WTC11 (cell line): Measurements from ENCODE around the gene PTPN7. TPM values are rescaled to one million over a fixed set of nuclear protein-coding genes. Genes with fewer than 3 reads are reported as not detected.
A peak's percentile ranks its signal among the peaks of the same experiment; 100 is the strongest.

Source experiments
- ATAC-seq: fragments of 200-7000 bp; cut with Tn5 transposase; 2 replicates; pipeline ENCODE4 v1.10.0; 2021; ENCODE audit warnings: mild to moderate bottlenecking, moderate library complexity
- CTCF ChIA-PET: fragments of 300-600 bp; sonication (Branson Sonifier 250); formaldehyde crosslinking; loops from one replicate; lab custom pipeline; 2021; ENCODE audit warnings: antibody characterized with exemption; lab: Charles Lee
- POLR2A ChIA-PET: fragments of 350-600 bp; sonication (Branson Sonifier 250); formaldehyde crosslinking; loops from one replicate; lab custom pipeline; 2021; ENCODE audit warnings: antibody characterized with exemption; lab: Charles Lee
- DNase-seq: peaks from one replicate; pipeline ENCODE4 v3.0.0; 2021; ENCODE audit warnings: low spot score
- H3K27ac Mint-ChIP-seq: 2 replicates; pipeline ENCODE4 v1.8.0; 2021; ENCODE audit warnings: mixed read lengths
- H3K27me3 Mint-ChIP-seq: 2 replicates; pipeline ENCODE4 v1.8.0; 2021; ENCODE audit warnings: low read depth, mild to moderate bottlenecking, moderate library complexity, mixed read lengths
- H3K36me3 Mint-ChIP-seq: 2 replicates; pipeline ENCODE4 v1.8.0; 2021; ENCODE audit warnings: mixed read lengths
- H3K4me1 Mint-ChIP-seq: 2 replicates; pipeline ENCODE4 v1.8.0; 2022; ENCODE audit warnings: mixed read lengths
- H3K4me3 Mint-ChIP-seq: 2 replicates; pipeline ENCODE4 v1.8.0; 2021; ENCODE audit warnings: mild to moderate bottlenecking, moderate library complexity, mixed read lengths
- H3K9me3 Mint-ChIP-seq: 2 replicates; pipeline ENCODE4 v1.8.0; 2021; ENCODE audit warnings: mixed read lengths
- GRHL2 ChIP-seq: fragments of 250-450 bp; sonication (Bioruptor Pico); IDR thresholded peaks from 2 replicates; pipeline ENCODE4 v1.8.0; 2022; ENCODE audit warnings: mild to moderate bottlenecking, moderate library complexity; ENCODE audit not compliant: insufficient replicate concordance, severe bottlenecking
- JUN ChIP-seq: sonication (generic); formaldehyde crosslinking; IDR thresholded peaks from 2 replicates; pipeline ENCODE4 v1.8.0; 2023; ENCODE audit warnings: mild to moderate bottlenecking, missing genetic modification reagents
- MYBL2 ChIP-seq: sonication (generic); formaldehyde crosslinking; IDR thresholded peaks from 2 replicates; pipeline ENCODE4 v1.8.1; 2023; ENCODE audit warnings: mild to moderate bottlenecking, moderate library complexity, missing genetic modification reagents
- NFATC4 ChIP-seq: fragments of 250-450 bp; sonication (Bioruptor Pico); IDR thresholded peaks from 2 replicates; pipeline ENCODE4 v1.9.0; 2021; ENCODE audit warnings: mild to moderate bottlenecking
- NR2C2 ChIP-seq: sonication (generic); formaldehyde crosslinking; IDR thresholded peaks from 2 replicates; pipeline ENCODE4 v1.8.0; 2022; ENCODE audit warnings: mild to moderate bottlenecking, missing genetic modification reagents
- OVOL2 ChIP-seq: fragments of 250-450 bp; sonication (Bioruptor Pico); IDR thresholded peaks from 2 replicates; pipeline ENCODE4 v1.9.0; 2021; ENCODE audit warnings: mild to moderate bottlenecking, borderline replicate concordance
- PRRX2 ChIP-seq: fragments of 250-450 bp; sonication (Bioruptor Pico); IDR thresholded peaks from 2 replicates; pipeline ENCODE4 v1.8.0; 2021; ENCODE audit warnings: mild to moderate bottlenecking
- RORB ChIP-seq: fragments of 250-450 bp; sonication (Bioruptor Pico); IDR thresholded peaks from 2 replicates; pipeline ENCODE4 v1.9.0; 2021; ENCODE audit warnings: mild to moderate bottlenecking
- SMAD3 ChIP-seq: sonication (generic); formaldehyde crosslinking; IDR thresholded peaks from 2 replicates; pipeline ENCODE4 v1.8.0; 2022; ENCODE audit warnings: missing genetic modification reagents, mild to moderate bottlenecking, borderline replicate concordance
- TCF7 ChIP-seq: sonication (generic); formaldehyde crosslinking; IDR thresholded peaks from 2 replicates; pipeline ENCODE4 v1.8.0; 2022; ENCODE audit warnings: mild to moderate bottlenecking, low read depth, missing genetic modification reagents, moderate library complexity
- TP53 ChIP-seq: sonication (generic); formaldehyde crosslinking; IDR thresholded peaks from 2 replicates; pipeline ENCODE4 v1.8.1; 2023; ENCODE audit warnings: mild to moderate bottlenecking, missing genetic modification reagents
- ZNF219 ChIP-seq: sonication (generic); formaldehyde crosslinking; IDR thresholded peaks from 2 replicates; pipeline ENCODE4 v1.8.0; 2023; ENCODE audit warnings: missing genetic modification reagents, mild to moderate bottlenecking, borderline replicate concordance
- ZNF423 ChIP-seq: fragments of 250-450 bp; sonication (Bioruptor Pico); IDR thresholded peaks from 2 replicates; pipeline ENCODE4 v2.1.2; 2022; ENCODE audit warnings: mild to moderate bottlenecking, moderate library complexity
- total RNA-seq: library from RNA; stranded (reverse); gene quantifications from 3 replicates; pipeline ENCODE4 v1.2.3, GENCODE V29; 2021
- TF ChIP-seq, protein P1 (sequence below): sonication (generic); formaldehyde crosslinking; IDR thresholded peaks from 2 replicates; pipeline ENCODE4 v1.8.0; 2023; ENCODE audit warnings: mild to moderate bottlenecking, missing genetic modification reagents
- TF ChIP-seq, protein P2 (sequence below): sonication (generic); formaldehyde crosslinking; IDR thresholded peaks from 2 replicates; pipeline ENCODE4 v1.8.0; 2023; ENCODE audit warnings: missing genetic modification reagents
- TF ChIP-seq, protein P3 (sequence below): sonication (generic); formaldehyde crosslinking; IDR thresholded peaks from 2 replicates; pipeline ENCODE4 v1.8.1; 2023; ENCODE audit warnings: mild to moderate bottlenecking, moderate library complexity, missing genetic modification reagents
- TF ChIP-seq, protein P4 (sequence below): sonication (generic); formaldehyde crosslinking; IDR thresholded peaks from 2 replicates; pipeline ENCODE4 v1.8.1; 2022; ENCODE audit warnings: mild to moderate bottlenecking, moderate library complexity, missing genetic modification reagents
- TF ChIP-seq, protein P5 (sequence below): fragments of 250-450 bp; sonication (Bioruptor Pico); IDR thresholded peaks from 2 replicates; pipeline ENCODE4 v1.9.0; 2021; ENCODE audit warnings: mild to moderate bottlenecking
- TF ChIP-seq, protein P6 (sequence below): sonication (generic); formaldehyde crosslinking; IDR thresholded peaks from 2 replicates; pipeline ENCODE4 v1.8.0; 2022; ENCODE audit warnings: mild to moderate bottlenecking, missing genetic modification reagents
- TF ChIP-seq, protein P7 (sequence below): sonication (generic); formaldehyde crosslinking; IDR thresholded peaks from 2 replicates; pipeline ENCODE4 v1.8.0; 2022; ENCODE audit warnings: mild to moderate bottlenecking, missing genetic modification reagents

Gene PTPN7
- total RNA-seq, 1 experiment from 2014 or later: 0.98 TPM

DNA sequence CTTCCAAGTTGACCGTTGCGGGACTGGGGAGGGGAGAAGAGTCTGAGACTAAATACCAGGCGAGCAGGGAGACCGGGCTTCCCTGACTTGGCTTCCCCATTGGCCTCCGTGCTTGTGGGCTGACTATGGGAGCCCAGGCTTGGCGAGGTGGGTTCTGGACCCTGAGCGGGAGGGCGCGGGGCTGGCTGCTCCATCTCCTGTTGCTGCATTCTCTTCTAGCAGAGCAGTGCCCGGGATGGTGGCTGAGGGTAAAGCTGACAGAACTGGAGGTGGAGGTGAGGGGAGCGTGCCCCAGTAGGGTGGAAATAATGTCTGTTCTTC is 33.9 kb upstream of the PTPN7 start:
- peaks cover 3% of the 10 kb centered on the region for H3K4me1 Mint-ChIP-seq
- DNase-seq (no peak), ATAC-seq (no peak; the same call in 1 of the 2 replicates)
- TF ChIP-seq RORB (CRISPR knock-in tag): no peak
- H3K27me3 Mint-ChIP-seq: peaks cover 38% of the 10 kb centered on the region
- POLR2A ChIA-PET: no interaction called here
- no peaks in the 10 kb centered on the region for H3K36me3 Mint-ChIP-seq
- H3K27ac Mint-ChIP-seq: no peak overlapping the region
- peak overlapping the region; percentile 55 for H3K4me3 Mint-ChIP-seq
- CTCF ChIA-PET: interaction anchor here (1.0 to 5.0 kb wide), 17 partner anchors 9 to 525 kb away, joined by 3 to 52 read pairs (median 11); no protein-coding TSS in a partner anchor
- no peaks in the 10 kb centered on the region for H3K9me3 Mint-ChIP-seq

DNA sequence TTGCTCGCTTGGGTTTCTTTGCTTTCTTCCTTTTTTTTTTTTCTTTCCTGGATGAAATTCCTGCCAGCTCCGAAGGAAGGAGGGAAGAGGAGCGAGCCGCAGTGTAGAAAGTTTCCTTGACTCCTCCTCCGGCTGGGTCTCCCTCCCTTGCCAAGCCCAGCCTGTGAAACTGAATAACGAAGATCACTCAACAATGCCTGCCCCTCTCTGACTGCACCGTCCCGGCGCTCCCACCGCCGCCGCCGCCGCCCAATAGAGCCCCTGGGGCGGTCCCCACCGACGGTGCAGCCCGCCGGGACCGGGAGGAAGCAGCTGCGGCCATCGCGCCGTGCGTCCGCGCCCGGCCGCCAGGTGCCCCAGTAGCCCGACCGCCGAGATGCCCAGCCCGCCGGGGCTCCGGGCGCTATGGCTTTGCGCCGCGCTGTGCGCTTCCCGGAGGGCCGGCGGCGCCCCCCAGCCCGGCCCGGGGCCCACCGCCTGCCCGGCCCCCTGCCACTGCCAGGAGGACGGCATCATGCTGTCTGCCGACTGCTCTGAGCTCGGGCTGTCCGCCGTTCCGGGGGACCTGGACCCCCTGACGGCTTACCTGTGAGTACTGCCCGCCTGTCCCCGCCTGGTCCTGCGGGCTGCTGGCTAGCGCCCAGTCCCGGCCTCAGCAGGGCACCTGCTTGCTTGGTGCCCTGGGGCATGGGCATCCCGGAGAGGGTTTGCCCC is 33.4 kb upstream of the PTPN7 start, which contains the start of gene LGR6:
Gene LGR6, plus strand, starts transcription at position 186 of the 714 bp plus-strand sequence. Its CDS starts 191 bp downstream, at position 377.
- ChIA-PET POLR2A (interaction anchor here (0.7 kb wide), 1 partner anchor 14 kb away, joined by 3 read pairs; no protein-coding TSS in a partner anchor), CTCF (interaction anchor here (0.8 to 5.0 kb wide), 33 partner anchors 9 to 526 kb away, joined by 3 to 52 read pairs (median 7); partner anchors contain the start of gene PPP1R12B)
- Mint-ChIP-seq H3K27ac (no peak within 1 kb of the TSS), H3K9me3 (no peaks in the 10 kb centered on the region), H3K4me3 (peak within 1 kb of the TSS; percentile 77), H3K36me3 (no peaks in the 10 kb centered on the region), H3K27me3 (peaks cover 38% of the 10 kb centered on the region), H3K4me1 (peaks cover 3% of the 10 kb centered on the region)
- TF ChIP-seq ZNF423 (CRISPR knock-in tag) (peak; percentile 50; the same call in 1 of the 2 replicates), ZNF219 (CRISPR knock-in tag) (no peak), NFATC4 (CRISPR knock-in tag) (no peak), TP53 (CRISPR knock-in tag) (no peak), NR2C2 (no peak), MYBL2 (CRISPR knock-in tag) (no peak)
- TF ChIP-seq, protein P1, sequence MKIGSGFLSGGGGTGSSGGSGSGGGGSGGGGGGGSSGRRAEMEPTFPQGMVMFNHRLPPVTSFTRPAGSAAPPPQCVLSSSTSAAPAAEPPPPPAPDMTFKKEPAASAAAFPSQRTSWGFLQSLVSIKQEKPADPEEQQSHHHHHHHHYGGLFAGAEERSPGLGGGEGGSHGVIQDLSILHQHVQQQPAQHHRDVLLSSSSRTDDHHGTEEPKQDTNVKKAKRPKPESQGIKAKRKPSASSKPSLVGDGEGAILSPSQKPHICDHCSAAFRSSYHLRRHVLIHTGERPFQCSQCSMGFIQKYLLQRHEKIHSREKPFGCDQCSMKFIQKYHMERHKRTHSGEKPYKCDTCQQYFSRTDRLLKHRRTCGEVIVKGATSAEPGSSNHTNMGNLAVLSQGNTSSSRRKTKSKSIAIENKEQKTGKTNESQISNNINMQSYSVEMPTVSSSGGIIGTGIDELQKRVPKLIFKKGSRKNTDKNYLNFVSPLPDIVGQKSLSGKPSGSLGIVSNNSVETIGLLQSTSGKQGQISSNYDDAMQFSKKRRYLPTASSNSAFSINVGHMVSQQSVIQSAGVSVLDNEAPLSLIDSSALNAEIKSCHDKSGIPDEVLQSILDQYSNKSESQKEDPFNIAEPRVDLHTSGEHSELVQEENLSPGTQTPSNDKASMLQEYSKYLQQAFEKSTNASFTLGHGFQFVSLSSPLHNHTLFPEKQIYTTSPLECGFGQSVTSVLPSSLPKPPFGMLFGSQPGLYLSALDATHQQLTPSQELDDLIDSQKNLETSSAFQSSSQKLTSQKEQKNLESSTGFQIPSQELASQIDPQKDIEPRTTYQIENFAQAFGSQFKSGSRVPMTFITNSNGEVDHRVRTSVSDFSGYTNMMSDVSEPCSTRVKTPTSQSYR: no peak
- TF ChIP-seq, protein P2, sequence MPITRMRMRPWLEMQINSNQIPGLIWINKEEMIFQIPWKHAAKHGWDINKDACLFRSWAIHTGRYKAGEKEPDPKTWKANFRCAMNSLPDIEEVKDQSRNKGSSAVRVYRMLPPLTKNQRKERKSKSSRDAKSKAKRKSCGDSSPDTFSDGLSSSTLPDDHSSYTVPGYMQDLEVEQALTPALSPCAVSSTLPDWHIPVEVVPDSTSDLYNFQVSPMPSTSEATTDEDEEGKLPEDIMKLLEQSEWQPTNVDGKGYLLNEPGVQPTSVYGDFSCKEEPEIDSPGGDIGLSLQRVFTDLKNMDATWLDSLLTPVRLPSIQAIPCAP (CRISPR knock-in tag): no peak
- DNase-seq (peak; percentile 47), ATAC-seq (peak; percentile 19)

DNA sequence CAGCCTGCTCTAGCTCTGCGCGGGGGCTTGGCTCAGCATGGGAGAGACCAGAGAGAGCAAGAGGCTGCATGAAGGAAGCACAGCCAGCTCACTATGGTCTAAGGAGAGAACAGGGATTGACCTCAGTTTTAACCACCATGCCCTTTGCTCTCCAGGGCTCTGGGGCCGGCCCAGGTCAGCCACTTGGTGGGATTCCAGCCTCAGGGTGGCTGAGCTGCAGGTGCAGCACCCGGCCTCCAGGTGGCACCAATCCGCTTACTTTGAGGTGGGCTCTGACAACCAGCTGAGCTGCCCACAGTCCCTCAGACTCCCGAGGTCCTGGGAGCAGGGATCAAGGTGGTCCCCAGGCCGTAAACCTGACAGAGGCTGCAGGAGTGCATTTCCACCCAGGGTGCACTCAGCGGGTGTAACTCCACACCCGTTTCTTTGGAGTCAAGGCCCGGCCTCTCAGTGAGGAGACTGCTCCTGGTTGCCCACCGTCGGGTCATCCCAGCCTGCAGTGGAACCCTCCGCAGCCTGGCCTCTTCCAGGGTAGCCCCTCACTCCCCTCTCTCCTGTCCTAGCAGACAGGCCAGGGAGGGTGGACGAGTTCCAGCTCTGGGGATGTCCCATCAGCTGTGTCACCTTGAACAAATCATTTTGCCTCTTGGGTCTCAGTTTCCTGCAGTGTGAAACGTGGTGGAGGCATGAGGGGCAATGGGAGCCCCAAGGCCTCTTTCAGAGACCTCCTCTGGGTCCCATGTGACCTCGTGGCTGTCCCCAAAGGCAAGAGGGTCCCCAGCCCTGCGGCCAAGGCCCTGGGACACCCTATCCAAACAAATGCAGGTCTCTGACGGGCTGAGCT is 32.6 kb upstream of the PTPN7 start:
- H3K27me3 Mint-ChIP-seq: peaks cover 38% of the 10 kb centered on the region
- DNase-seq (peak; percentile 89), ATAC-seq (peak; percentile 68)
- H3K9me3 Mint-ChIP-seq: no peaks in the 10 kb centered on the region
- ChIA-PET POLR2A (interaction anchor here (0.7 kb wide), 1 partner anchor 14 kb away, joined by 3 read pairs; no protein-coding TSS in a partner anchor), CTCF (interaction anchor here (0.6 to 5.0 kb wide), 50 partner anchors 8 to 526 kb away, joined by 3 to 52 read pairs (median 5); partner anchors contain the start of genes PPP1R12B, PTPN7 and UBE2T)
- H3K36me3 Mint-ChIP-seq: no peaks in the 10 kb centered on the region
- H3K4me1 Mint-ChIP-seq: peaks cover 3% of the 10 kb centered on the region
- H3K27ac Mint-ChIP-seq: no peak overlapping the region
- H3K4me3 Mint-ChIP-seq: peak overlapping the region; percentile 77
- no peak for TF ChIP-seq OVOL2 (CRISPR knock-in tag)
- no peak for TF ChIP-seq GRHL2
- TF ChIP-seq, protein P3, sequence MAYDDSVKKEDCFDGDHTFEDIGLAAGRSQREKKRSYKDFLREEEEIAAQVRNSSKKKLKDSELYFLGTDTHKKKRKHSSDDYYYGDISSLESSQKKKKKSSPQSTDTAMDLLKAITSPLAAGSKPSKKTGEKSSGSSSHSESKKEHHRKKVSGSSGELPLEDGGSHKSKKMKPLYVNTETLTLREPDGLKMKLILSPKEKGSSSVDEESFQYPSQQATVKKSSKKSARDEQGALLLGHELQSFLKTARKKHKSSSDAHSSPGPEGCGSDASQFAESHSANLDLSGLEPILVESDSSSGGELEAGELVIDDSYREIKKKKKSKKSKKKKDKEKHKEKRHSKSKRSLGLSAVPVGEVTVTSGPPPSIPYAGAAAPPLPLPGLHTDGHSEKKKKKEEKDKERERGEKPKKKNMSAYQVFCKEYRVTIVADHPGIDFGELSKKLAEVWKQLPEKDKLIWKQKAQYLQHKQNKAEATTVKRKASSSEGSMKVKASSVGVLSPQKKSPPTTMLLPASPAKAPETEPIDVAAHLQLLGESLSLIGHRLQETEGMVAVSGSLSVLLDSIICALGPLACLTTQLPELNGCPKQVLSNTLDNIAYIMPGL: peak; percentile 33; the same call in 1 of the 2 replicates
- TF ChIP-seq, protein P4, sequence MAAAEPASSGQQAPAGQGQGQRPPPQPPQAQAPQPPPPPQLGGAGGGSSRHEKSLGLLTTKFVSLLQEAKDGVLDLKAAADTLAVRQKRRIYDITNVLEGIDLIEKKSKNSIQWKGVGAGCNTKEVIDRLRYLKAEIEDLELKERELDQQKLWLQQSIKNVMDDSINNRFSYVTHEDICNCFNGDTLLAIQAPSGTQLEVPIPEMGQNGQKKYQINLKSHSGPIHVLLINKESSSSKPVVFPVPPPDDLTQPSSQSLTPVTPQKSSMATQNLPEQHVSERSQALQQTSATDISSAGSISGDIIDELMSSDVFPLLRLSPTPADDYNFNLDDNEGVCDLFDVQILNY: 0 out of 2 replicates have a peak, but pooled peaks have one; percentile 31
- TF ChIP-seq, protein P5, sequence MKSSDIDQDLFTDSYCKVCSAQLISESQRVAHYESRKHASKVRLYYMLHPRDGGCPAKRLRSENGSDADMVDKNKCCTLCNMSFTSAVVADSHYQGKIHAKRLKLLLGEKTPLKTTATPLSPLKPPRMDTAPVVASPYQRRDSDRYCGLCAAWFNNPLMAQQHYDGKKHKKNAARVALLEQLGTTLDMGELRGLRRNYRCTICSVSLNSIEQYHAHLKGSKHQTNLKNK (CRISPR knock-in tag): no peak
- TF ChIP-seq, protein P6, sequence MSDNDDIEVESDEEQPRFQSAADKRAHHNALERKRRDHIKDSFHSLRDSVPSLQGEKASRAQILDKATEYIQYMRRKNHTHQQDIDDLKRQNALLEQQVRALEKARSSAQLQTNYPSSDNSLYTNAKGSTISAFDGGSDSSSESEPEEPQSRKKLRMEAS: no peak
- TF ChIP-seq SMAD3 (CRISPR knock-in tag): no peak
- TF ChIP-seq JUN (CRISPR knock-in tag): no peak
- TF ChIP-seq, protein P7, sequence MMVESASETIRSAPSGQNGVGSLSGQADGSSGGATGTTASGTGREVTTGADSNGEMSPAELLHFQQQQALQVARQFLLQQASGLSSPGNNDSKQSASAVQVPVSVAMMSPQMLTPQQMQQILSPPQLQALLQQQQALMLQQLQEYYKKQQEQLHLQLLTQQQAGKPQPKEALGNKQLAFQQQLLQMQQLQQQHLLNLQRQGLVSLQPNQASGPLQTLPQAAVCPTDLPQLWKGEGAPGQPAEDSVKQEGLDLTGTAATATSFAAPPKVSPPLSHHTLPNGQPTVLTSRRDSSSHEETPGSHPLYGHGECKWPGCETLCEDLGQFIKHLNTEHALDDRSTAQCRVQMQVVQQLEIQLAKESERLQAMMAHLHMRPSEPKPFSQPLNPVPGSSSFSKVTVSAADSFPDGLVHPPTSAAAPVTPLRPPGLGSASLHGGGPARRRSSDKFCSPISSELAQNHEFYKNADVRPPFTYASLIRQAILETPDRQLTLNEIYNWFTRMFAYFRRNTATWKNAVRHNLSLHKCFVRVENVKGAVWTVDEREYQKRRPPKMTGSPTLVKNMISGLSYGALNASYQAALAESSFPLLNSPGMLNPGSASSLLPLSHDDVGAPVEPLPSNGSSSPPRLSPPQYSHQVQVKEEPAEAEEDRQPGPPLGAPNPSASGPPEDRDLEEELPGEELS (CRISPR knock-in tag): 0 out of 2 replicates have a peak, but pooled peaks have one; percentile 16
- no peak for TF ChIP-seq PRRX2 (CRISPR knock-in tag)
- TF ChIP-seq TCF7 (CRISPR knock-in tag): no peak
